ENCODE measurements around the gene THSD4.

- TF ChIP-seq, protein P1, sequence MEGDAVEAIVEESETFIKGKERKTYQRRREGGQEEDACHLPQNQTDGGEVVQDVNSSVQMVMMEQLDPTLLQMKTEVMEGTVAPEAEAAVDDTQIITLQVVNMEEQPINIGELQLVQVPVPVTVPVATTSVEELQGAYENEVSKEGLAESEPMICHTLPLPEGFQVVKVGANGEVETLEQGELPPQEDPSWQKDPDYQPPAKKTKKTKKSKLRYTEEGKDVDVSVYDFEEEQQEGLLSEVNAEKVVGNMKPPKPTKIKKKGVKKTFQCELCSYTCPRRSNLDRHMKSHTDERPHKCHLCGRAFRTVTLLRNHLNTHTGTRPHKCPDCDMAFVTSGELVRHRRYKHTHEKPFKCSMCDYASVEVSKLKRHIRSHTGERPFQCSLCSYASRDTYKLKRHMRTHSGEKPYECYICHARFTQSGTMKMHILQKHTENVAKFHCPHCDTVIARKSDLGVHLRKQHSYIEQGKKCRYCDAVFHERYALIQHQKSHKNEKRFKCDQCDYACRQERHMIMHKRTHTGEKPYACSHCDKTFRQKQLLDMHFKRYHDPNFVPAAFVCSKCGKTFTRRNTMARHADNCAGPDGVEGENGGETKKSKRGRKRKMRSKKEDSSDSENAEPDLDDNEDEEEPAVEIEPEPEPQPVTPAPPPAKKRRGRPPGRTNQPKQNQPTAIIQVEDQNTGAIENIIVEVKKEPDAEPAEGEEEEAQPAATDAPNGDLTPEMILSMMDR (IDR thresholded peaks at IDR 0.05), result no peak
- no peak for TF ChIP-seq POLR2A (IDR thresholded peaks at IDR 0.05)
Measured at GRCh38 chr15:71707230-71708050, 592.2 kb downstream of the THSD4 start.

All from sigmoid colon (tissue), 3 donors.